HG03103 (cell line): ENCODE data around the gene ZKSCAN2.

Experiments
- ATAC-seq: cut with Tn5 transposase; IDR thresholded peaks from one replicate; pipeline ENCODE4 v1.9.1; 2021; ENCODE audit warnings: low read depth; ENCODE audit not compliant: unreplicated experiment

The ZKSCAN2 gene

GRCh38 chr16:25224731-25225319 is 32.8 kb downstream of the ZKSCAN2 start:
- no peak for ATAC-seq

GRCh38 chr16:25223964-25224363 is 33.7 kb downstream of the ZKSCAN2 start:
- no peak for ATAC-seq

- no peak for ATAC-seq
Observed at GRCh38 chr16:25222959-25223358, 34.7 kb downstream of the ZKSCAN2 start.

- ATAC-seq = no peak
Observed at GRCh38 chr16:25219070-25219737, 38.4 kb downstream of the ZKSCAN2 start.

- no peak for ATAC-seq
Observed at GRCh38 chr16:25217921-25218320, 39.7 kb downstream of the ZKSCAN2 start.

GRCh38 chr16:25217112-25217511 is 40.5 kb downstream of the ZKSCAN2 start:
- ATAC-seq = no peak

GRCh38 chr16:25213709-25214397 is 43.8 kb downstream of the ZKSCAN2 start:
- ATAC-seq = no peak

GRCh38 chr16:25212636-25213035 is 45.0 kb downstream of the ZKSCAN2 start:
- ATAC-seq = no peak

- no peak for ATAC-seq
Observed at GRCh38 chr16:25210758-25211157, 46.9 kb downstream of the ZKSCAN2 start.

GRCh38 chr16:25199457-25199856 is 58.2 kb downstream of the ZKSCAN2 start:
- no peak for ATAC-seq

- no peak for ATAC-seq
Observed at GRCh38 chr16:25198021-25198420, 59.6 kb downstream of the ZKSCAN2 start.

- ATAC-seq = no peak
Observed at GRCh38 chr16:25194273-25194878, 63.3 kb downstream of the ZKSCAN2 start.

- no peak for ATAC-seq
Observed at GRCh38 chr16:25192096-25192495, 65.5 kb downstream of the ZKSCAN2 start.

- no peak for ATAC-seq
Observed at GRCh38 chr16:25189305-25189704, 68.3 kb downstream of the ZKSCAN2 start.

GRCh38 chr16:25187491-25187795 is 70.2 kb downstream of the ZKSCAN2 start:
- ATAC-seq = no peak
